ENCODE data around the gene PLTP. TPM values are rescaled to one million over a fixed set of nuclear protein-coding genes. Genes with fewer than 3 reads are reported as not detected.
"Not testable (repeated sequence)": the region's sequence is repeated elsewhere in the genome, so short reads cannot be mapped to it uniquely, and the experiment has no call there.

PLTP gene, protein sequence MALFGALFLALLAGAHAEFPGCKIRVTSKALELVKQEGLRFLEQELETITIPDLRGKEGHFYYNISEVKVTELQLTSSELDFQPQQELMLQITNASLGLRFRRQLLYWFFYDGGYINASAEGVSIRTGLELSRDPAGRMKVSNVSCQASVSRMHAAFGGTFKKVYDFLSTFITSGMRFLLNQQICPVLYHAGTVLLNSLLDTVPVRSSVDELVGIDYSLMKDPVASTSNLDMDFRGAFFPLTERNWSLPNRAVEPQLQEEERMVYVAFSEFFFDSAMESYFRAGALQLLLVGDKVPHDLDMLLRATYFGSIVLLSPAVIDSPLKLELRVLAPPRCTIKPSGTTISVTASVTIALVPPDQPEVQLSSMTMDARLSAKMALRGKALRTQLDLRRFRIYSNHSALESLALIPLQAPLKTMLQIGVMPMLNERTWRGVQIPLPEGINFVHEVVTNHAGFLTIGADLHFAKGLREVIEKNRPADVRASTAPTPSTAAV
- 2.4 and 5.4 TPM in 2 replicates for total RNA-seq

DNA sequence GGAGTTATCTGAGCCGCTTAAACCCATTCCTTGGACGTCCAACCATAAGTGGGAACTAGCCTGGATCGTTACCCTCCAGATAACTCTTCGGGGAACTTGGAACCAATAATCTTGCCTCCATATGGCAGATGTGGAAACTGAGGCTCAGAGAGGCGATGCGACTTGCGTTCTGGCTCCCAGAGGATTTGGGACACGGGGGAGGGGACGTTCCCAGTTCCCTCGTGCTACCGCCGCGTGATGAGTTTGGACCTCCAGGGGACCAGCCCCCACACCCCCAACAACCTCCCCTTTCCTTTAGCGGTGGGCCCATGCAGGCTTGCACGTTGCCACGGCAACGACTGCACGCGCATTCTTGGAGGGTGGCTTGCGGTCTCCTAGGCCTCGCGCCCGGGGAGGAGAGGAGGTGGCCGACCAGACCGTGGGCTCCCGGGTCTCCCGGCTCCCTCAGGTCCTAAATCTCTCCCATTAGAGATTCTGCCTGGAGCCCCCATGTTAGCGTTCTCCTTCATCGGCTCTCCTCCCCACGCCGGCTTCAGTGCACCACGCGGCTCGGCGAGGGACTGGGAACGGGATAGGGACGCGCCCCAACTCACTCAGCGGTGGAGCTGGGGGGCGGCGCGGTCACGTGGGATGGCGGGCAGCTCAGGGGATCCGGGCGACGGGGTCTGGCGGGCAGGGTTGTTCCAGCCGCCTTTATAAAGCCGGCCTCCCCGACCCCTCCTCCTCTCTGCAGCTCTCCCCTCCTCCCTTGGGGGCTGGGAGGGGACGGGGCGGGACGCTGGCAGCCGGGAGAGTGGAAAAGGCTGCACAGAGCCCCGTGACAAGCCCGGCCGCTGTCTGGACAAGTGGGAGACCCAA lies at the start of gene PLTP:
Gene PLTP, minus strand, starts transcription at position 670 of the 858 bp plus-strand sequence. CDS start 703 bp downstream, outside the sequence.
- DNase-seq, result peak; percentile 21

DNA sequence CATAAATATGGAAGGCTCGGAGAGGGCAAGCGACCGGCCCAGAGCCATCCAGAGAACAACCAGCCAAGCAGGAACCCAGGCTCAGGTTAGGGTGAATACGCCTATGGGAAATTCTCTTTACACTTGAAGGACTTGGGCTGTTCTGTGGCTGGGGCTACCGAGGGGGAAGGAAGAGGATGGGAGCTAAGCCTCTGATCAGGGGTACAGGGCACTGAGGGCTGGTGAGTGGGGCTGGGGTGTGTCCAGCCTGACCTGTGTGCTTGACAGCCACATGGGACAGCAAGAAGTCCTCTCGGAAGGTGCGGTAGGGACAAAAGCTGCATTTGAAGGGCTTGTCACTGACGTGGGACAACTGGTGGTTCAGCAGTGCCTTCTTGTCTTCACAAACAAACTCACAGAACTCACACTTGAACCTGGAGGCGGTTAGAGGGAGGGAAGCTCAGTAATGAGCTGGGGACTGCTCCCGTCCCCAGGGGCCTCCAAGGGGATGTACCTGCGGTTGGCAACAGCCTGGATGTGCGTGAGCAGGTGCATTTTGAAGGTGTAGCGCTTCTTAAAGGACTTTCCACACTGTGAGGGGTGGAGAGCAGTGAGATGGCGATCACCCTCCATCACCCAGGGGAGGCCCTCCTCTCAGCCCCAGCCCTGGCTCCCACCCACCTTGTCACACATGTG lies 48.1 kb upstream of the PLTP start:
- DNase-seq, result no peak

DNA sequence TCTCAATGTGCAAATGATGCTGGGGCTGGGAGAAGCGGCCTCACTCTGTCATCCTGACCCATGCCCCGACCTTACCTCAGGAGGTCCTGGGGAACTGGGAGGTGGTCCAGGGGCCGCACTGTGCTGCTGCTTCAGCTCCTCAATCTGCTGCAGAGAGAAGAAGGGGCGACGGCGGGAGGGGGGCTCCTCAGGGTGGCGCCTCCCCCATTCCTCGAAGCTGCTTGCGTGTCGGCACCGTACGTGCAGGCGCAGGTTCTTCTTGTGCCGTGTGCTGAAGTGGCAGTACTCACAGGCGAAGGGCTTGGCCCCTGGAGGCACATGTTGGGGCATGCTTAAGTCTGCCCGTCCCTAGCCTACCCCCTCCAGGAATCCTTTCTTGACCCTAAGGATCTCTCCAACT lies 47.2 kb upstream of the PLTP start:
- DNase-seq, result no peak

DNA sequence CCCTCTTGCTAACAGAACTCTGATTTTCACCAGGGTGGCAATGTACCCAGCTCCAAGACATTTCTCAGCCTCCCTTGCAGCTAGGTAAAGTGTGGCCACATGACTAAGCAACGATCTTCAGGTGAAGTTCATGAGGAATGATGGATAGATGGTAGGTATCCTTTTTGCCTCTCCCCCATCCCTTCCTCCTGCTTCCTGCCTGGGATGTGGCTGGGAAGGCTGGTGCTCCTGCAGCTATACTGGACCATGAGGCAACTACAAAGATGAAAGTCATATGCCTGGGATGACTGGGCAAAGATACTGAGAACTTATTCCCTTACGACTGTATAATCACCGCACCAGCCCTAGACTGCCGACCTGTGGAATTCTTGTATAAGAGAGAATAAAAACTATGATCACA lies 46.6 kb upstream of the PLTP start:
- DNase-seq, result no peak

DNA sequence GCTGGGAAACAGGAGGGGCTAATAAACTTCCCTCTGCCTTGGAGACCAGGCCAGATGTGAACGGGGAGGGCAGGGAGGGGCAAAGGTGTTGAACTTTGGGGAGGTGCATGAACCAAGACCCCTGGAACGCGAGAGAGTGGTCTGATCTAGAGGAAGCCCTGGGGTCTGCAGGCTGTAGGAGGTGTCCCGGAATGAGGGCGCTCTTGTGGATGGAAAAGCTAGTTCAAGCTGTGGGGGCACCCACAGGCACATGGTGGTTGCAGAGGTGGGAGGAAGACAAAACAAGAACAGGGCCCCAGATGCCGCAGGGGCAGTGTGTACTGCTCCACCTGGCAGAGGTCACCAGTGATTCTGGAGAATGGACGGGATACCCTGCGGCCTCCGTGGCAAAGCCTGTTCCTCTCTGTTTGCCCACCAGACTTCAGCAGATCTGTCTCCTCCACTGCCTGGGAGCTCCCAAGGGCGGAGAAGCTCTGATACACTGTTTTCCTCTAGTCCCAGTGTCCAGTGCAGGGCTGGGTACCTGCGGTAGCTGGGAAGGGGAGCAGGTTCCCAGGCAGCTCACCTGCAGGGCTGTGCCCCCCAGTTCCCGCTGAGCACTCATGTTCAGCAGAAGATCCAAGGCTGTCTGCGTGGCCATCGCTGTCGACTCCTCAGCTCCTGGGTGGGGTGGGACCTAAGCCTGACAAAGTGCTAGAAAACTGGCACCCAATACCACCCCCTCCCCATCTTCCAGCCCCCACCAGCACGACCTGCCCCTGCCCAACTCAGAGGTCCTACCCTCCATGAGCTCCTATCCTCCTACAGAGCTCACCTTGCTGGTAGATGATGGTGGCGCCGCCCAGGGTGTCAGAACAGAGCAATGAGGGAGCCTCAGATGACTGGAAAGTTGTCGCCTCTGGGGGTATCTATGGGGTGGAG lies 45.3 kb upstream of the PLTP start:
- DNase-seq, result no peak

DNA sequence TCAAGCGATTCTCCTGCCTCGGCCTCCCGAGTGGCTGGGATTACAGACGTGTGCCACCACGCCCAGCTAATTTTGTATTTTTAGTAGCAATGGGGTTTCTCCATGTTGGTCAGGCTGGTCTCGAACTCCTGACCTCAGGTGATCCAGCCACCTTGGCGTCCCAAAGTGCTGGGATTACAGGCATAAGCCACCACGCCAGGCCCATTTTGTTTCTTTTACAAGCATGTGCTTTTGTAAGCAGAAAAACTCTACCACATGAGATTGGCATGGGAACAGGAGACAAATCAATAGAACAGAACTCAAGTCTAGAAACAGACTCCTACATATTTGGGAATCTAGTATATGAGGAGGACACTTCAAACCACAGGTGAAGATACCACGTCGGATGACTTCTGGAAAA lies 44.4 kb upstream of the PLTP start:
- DNase-seq, result not testable (repeated sequence)

DNA sequence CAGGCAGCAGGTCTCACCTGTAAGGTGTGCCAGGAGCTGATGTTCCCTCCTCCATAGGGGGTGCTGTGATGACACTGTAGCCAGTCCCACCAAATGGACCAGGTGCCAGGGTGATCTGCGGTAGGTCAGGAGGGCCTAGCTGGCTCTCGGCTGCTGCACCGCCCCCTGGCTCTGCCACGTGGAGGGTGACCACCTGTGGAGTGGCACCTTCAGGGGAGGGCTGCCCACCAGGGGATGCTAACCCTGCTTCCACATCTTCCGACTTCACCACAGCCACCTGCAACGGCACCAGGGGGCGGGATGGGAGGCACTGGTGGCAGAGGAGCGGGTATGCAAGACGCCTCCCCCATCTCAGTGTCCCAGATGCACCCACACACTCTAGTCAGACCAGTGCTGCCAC lies 41.7 kb upstream of the PLTP start:
- no peak for DNase-seq

DNA sequence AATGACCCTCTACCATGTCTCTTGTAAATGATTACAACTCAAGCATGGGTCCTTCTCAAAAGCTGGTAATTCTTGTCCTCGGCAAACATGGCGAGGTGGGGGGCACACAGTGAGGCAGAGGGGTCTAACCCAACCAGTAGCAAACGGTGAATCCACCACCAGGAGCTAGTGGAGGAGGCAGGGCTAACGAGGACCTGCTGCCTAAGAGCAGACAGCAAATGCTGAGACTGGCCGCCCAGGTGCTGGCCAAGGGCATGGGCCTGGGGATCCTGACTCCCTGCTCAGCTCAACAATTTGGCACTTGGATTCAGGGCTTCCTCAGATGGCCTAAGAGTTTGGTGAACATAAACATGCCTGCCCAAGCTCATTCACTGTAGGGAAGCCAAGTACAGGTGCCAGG lies 40.9 kb upstream of the PLTP start:
- no peak for DNase-seq

DNA sequence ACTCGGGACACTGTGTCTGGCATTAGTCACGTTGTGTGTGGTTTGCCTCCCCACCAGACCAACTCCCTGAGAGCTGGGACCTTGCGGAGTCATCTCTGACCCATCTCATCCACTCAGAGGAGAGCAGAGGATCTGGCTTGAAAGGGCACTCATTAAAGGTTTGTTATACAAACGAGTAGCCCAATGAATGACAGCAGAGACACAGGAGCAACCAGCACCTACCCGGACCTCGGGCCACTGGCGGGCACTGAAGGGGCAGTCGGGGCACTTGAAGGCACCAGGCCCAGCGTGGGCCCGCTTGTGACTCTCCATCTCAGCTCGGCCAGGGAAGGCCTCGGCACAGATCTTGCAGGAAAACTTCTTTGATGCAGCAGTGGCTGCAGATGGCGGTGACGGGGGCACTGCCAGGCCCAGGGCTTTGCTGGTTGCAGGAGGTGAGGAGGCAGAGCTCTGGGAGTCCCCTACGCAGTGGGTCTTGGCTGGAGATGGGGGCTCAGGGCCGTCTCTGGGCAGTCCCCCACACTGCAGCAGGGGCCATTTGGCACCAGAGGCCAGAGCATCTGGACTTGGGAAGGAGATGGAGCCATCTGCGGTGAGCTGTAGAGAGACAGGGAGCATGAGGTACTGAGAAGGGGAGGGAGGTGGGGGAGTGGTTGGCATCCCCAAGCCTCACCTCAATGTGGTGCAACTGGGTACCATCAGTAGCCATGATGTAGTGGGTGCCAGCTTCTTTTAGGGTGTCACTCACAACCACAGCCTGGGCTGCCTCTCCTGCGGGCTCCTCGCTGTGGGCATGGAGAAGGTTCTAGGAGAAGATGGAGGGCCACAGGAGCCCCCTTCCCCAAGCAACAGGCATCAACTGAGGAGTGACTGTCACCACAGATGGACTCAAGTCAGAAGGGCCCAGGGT lies 40.2 kb upstream of the PLTP start:
- no peak for DNase-seq

DNA sequence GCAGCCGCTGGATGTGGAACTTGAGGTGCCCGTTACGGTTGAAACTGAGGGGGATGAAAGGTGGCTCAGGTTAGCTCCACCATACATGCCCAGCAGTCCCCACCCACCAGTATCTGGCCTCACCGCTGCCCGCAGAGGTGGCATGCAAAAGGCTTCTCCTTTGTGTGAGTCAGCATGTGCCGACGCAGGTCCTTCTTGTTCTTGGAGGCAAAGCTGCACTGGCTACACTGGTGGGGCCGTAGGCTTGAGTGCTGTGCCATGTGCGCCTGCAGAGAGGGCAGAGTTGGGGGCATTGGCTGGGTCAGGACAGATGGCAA lies 38.3 kb upstream of the PLTP start:
- DNase-seq, result no peak

DNA sequence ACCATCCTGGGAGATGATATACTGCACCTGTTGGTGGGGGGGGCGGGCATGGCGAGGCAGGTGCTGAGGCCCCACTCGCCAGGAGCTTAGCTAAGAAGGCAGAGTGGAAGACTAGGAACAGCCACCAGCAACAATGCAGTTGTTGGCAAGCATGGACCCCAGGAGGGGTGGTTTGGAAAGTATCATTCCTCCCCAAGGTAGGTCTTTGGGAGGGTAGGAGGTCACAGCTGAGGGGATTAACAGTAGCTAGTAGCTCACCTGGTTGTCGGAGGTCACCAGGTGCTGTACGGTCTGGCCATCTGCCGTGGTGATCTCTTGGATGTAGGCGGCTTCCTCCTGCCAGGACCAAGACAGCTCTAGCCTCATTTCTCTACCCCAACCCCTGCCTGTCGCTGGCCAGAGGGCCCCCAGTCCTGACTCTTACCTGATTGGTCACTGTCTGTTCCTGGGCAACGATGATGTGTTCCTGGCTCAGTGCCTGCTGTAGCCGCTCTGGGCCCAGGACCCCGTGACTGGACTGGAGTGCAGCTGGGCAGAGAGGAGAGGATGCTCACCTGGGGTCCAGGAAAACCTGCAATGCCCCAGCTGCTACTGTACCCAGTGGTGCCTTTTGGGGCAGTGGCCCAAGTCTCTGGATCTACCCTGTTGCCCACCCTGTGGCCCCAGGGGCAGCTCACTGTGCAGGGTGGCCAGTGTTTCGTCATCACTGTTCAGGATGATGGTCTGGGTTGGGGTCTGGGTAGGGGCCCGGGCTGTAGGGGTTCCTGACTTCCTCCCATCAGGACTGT lies 37.8 kb upstream of the PLTP start:
- DNase-seq, result no peak

DNA sequence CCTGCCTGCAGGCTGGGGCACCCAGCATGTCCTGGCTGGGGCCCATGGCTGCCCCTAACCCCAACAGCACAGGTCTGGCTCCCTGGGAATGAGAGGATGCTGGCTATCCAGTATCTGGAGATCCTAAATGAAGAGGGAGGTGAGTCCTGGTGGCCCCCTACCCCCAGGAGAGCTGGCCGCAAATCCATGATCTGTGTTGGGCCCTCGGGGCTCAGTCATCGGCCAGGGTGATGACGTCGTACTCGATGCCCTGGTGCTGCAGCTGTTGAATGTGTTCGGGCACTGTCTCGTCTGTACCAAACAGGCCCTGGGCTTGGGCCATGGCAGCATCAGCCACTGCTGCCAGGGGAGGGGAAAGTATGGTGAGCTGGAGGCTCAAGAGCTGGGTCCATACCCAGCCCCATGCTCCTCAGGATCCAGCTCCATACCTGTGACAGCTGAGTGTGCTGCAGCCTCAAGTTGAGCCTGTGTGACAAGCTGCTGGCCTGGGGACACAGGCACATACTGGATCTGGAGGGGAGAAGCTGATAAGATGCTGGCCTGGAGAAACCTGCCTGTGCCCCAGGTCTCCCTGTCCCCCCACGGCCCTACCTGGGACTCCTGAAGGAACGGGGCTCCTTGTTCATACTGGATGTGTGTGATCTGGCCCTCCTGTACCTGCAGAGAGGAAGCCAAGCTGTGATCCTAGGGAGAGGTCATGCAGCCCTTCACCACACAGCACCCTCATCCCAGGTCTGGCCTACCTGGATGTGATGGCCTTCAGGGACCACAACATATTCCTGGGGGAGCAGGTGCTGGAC lies 37.0 kb upstream of the PLTP start:
- no peak for DNase-seq

DNA sequence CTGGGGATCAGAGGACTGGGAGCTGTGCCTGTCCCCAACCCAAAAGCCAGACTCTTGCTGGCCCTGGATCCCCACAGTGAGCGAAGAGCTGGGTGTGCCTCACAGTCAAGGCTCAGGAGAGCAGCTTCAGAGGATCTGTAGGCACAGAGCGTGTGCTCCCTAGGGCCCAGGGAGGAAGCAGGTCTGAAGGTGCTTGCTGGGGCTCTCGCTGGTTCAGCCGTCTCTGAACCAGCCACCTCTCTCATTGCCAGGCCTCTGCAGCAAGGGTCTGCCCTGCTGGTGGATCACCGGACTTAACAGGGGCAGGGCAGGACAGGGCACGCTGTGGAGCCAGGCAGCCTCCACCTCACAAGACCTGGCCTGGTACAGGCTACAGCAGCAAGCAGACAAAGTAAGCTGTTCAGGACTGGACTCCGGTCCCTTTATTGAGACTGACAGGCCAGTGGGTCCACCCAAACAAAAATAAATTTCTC lies 36.3 kb upstream of the PLTP start:
- DNase-seq, result no peak

DNA sequence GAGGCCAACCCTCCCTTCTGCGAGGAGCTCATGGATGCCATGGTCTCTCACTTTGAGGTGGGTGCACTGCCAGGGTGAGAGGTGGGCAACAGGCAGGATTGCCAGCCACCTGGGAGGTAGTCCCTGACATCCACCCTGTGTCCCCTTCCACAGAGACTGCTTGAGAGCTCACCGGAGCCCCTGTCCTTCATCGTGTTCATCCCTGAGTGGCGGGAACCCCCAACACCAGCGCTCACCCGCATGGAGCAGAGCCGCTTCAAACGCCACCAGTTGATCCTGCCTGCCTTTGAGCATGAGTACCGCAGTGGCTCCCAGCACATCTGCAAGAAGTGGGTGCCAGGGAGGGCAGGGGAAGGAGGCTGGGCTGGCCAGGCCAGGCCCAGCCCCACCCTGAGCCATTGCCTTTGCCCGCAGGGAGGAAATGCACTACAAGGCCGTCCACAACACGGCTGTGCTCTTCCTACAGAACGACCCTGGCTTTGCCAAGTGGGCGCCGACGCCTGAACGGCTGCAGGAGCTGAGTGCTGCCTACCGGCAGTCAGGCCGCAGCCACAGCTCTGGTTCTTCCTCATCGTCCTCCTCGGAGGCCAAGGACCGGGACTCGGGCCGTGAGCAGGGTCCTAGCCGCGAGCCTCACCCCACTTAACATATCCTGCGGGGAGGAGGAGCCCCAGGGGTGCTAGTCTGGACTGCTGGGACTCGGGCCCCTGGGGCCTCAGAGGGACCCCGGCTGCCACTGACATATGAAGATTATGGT lies 35.3 kb upstream of the PLTP start:
- DNase-seq, result no peak

DNA sequence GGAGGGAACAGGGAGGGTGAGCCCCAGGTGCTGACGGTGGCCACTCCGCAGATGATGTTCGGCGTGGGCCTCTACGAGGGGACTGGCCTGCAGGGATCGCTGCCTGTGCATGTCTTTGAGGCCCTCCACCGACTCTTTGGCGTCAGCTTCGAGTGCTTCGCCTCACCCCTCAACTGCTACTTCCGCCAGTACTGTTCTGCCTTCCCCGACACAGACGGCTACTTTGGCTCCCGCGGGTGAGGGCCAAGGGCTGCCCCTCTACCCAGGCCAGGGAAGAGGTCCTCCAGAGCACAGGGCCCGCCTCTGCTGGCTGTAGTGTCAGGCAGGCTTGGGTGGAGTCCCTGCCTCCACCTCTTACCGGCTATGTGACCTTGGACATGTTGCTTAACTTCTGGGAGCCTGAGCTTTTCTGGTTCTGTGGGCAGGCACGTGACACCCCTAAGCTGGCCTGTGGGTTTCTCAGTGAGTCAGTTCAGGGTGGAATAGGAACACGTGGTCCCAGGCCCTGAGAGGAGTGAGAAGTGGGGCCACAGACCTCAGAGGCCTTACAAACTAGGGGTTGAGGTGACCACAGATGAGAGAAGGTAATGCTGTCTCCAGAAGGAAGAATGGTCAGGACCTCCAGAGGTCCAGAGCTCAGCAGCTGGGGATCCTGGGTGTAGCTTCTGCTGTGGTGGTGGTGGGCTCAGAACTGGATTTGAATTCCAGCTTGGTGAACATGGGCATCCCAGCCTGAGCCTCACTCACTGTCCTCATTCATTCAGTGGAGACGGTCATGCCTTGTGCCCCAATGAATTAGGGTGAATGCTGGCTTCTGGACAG lies 34.4 kb upstream of the PLTP start:
- no peak for DNase-seq

DNA sequence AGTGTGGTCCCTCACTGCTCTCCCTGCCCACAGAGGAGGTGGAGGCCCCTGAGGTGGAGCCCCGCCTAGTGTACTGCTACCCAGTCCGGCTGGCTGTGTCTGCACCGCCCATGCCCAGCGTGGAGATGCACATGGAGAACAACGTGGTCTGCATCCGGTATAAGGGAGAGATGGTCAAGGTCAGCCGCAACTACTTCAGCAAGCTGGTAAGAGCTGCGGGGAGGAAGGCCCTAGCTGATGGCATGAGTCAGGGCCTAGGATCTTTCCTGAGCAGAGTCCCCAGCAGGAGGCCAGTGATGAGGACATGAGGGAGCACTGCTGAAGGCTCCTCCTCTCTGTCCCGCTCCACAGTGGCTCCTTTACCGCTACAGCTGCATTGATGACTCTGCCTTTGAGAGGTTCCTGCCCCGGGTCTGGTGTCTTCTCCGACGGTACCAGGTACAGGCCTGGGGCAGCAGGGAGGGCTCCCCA lies 33.8 kb upstream of the PLTP start:
- no peak for DNase-seq

DNA sequence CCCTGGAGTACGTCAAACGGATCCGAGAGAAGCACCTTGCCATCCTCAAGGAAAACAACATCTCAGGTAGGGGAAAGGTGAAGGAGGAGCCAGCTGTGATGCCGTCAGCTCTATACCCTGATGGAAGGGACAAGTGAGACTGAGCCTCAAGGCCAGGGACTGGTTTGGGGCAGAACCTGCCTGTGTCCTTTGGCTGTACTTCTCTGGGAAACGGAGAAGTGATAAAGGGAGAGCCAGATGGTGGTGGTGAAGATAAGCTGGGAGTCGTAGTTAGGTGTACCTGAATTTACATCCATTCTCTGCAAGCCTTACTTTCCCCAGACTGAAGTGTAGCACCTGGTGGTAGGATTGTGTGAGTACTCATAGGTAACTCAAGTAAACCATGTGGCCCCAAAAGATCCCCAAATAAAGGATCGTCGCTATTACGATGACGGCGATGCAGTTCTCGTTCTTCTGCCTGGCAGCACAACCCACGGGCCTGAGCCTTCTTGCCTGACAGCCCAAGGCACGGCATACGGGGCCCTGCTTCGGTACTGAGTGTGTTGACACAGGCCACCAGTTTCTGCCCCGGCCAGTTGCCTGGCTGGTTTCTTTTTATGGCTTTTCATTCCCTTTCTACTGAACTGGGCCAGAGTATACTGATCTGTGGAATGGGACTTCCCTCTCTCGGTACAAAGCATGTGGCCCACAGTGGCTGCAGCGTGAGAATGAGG lies 33.2 kb upstream of the PLTP start:
- no peak for DNase-seq
